ENCODE measurements around the gene AFF1.
"Not testable (repeated sequence)": the region's sequence is repeated elsewhere in the genome, so short reads cannot be mapped to it uniquely, and the experiment has no call there.

AFF1 gene

GRCh38 chr4:87037171-87037570 is 102.4 kb downstream of the AFF1 start:
- DNase-seq (ENCODE audit: low read depth), result not testable (repeated sequence)

- no peak for DNase-seq (ENCODE audit: low read depth)
Measured at GRCh38 chr4:87037671-87038334, 103.0 kb downstream of the AFF1 start.

- no peak for DNase-seq (ENCODE audit: low read depth)
Measured at GRCh38 chr4:87038837-87039615, 104.2 kb downstream of the AFF1 start.

GRCh38 chr4:87041141-87041540 is 106.3 kb downstream of the AFF1 start:
- DNase-seq (ENCODE audit: low read depth), result no peak

GRCh38 chr4:87042221-87042620 is 107.4 kb downstream of the AFF1 start:
- DNase-seq (ENCODE audit: low read depth), result no peak

- DNase-seq (ENCODE audit: low read depth), result no peak
Measured at GRCh38 chr4:87042986-87043820, 108.4 kb downstream of the AFF1 start.

GRCh38 chr4:87044511-87045233 is 109.9 kb downstream of the AFF1 start:
- DNase-seq (ENCODE audit: low read depth), result no peak

- no peak for DNase-seq (ENCODE audit: low read depth)
Measured at GRCh38 chr4:87045234-87045558, 110.4 kb downstream of the AFF1 start.

GRCh38 chr4:87045659-87046058 is 110.8 kb downstream of the AFF1 start:
- no peak for DNase-seq (ENCODE audit: low read depth)

- no peak for DNase-seq (ENCODE audit: low read depth)
Measured at GRCh38 chr4:87046121-87046551, 111.3 kb downstream of the AFF1 start.

GRCh38 chr4:87047281-87047798 is 112.5 kb downstream of the AFF1 start:
- DNase-seq (ENCODE audit: low read depth), result no peak

GRCh38 chr4:87049508-87049907 is 114.7 kb downstream of the AFF1 start:
- no peak for DNase-seq (ENCODE audit: low read depth)

- no peak for DNase-seq (ENCODE audit: low read depth)
Measured at GRCh38 chr4:87050596-87050995, 115.8 kb downstream of the AFF1 start.

- no peak for DNase-seq (ENCODE audit: low read depth)
Measured at GRCh38 chr4:87051121-87051713, 116.4 kb downstream of the AFF1 start.

GRCh38 chr4:87052615-87053014 is 117.8 kb downstream of the AFF1 start:
- no peak for DNase-seq (ENCODE audit: low read depth)

- no peak for DNase-seq (ENCODE audit: low read depth)
Measured at GRCh38 chr4:87053176-87053658, 118.4 kb downstream of the AFF1 start.

GRCh38 chr4:87053802-87054767 is 119.3 kb downstream of the AFF1 start:
- no peak for DNase-seq (ENCODE audit: low read depth)

GRCh38 chr4:87054900-87055299 is 120.1 kb downstream of the AFF1 start:
- no peak for DNase-seq (ENCODE audit: low read depth)

- no peak for DNase-seq (ENCODE audit: low read depth)
Measured at GRCh38 chr4:87055311-87055710, 120.5 kb downstream of the AFF1 start.

GRCh38 chr4:87056881-87057280 is 122.1 kb downstream of the AFF1 start:
- DNase-seq (ENCODE audit: low read depth), result no peak
